ENCODE measurements around the gene CNKSR3. TPM values are rescaled to one million over a fixed set of nuclear protein-coding genes. Genes with fewer than 3 reads are reported as not detected.
A peak's percentile ranks its signal among the peaks of the same experiment; 100 is the strongest.

Gene CNKSR3
- polyA plus RNA-seq, 1 donor from 2014 or later = not detected

- Mint-ChIP-seq H3K27me3 (no peaks in the 10 kb centered on the region), H3K9me3 (peaks cover 0 to 7% (median 0%) of the 10 kb centered on the region in 3 donors), H3K4me3 (no peak overlapping the region), H3K27ac (no peak overlapping the region), H3K4me1 (no peaks in the 10 kb centered on the region), H3K36me3 (no peaks in the 10 kb centered on the region)
Observed at GRCh38 chr6:154377726-154378125, 132.8 kb downstream of the CNKSR3 start.

GRCh38 chr6:154373971-154374370, 136.5 kb downstream of the CNKSR3 start:
- H3K36me3 Mint-ChIP-seq = no peaks in the 10 kb centered on the region
- peaks cover 0 to 5% (median 0%) of the 10 kb centered on the region in 3 donors for H3K9me3 Mint-ChIP-seq
- H3K4me3 Mint-ChIP-seq = no peak overlapping the region
- no peaks in the 10 kb centered on the region for H3K4me1 Mint-ChIP-seq
- H3K27ac Mint-ChIP-seq = no peak overlapping the region
- peaks cover 1% of the 10 kb centered on the region for H3K27me3 Mint-ChIP-seq

- no peaks in the 10 kb centered on the region for H3K4me1 Mint-ChIP-seq
- H3K27me3 Mint-ChIP-seq = peaks cover 1% of the 10 kb centered on the region
- H3K27ac Mint-ChIP-seq = no peak overlapping the region
Observed at GRCh38 chr6:154371281-154371680, 139.2 kb downstream of the CNKSR3 start.

GRCh38 chr6:154370545-154370944, 139.9 kb downstream of the CNKSR3 start:
- Mint-ChIP-seq H3K27ac (peak overlapping the region in 1 of 3 donors; percentile 39), H3K27me3 (peaks cover 1% of the 10 kb centered on the region), H3K4me3 (no peak overlapping the region)

More at GRCh38 chr6:154371281-154371680, 139.2 kb downstream of the CNKSR3 start:
- Mint-ChIP-seq H3K36me3 (no peaks in the 10 kb centered on the region), H3K9me3 (peaks cover 0 to 5% (median 0%) of the 10 kb centered on the region in 3 donors), H3K4me3 (no peak overlapping the region)

GRCh38 chr6:154367839-154368695, 142.4 kb downstream of the CNKSR3 start:
- peaks cover 1% of the 10 kb centered on the region for H3K36me3 Mint-ChIP-seq
- no peaks in the 10 kb centered on the region for H3K4me1 Mint-ChIP-seq

More at GRCh38 chr6:154370545-154370944, 139.9 kb downstream of the CNKSR3 start:
- no peaks in the 10 kb centered on the region for H3K4me1 Mint-ChIP-seq
- H3K36me3 Mint-ChIP-seq = peaks cover under 1% of the 10 kb centered on the region
- peaks cover 0 to 5% (median 0%) of the 10 kb centered on the region in 3 donors for H3K9me3 Mint-ChIP-seq

GRCh38 chr6:154367336-154367735, 143.1 kb downstream of the CNKSR3 start:
- Mint-ChIP-seq H3K4me3 (no peak overlapping the region), H3K27me3 (peaks cover 1% of the 10 kb centered on the region), H3K9me3 (no peaks in the 10 kb centered on the region), H3K36me3 (peaks cover 1% of the 10 kb centered on the region), H3K4me1 (no peaks in the 10 kb centered on the region), H3K27ac (no peak overlapping the region)

More at GRCh38 chr6:154367839-154368695, 142.4 kb downstream of the CNKSR3 start:
- no peak overlapping the region for H3K4me3 Mint-ChIP-seq
- no peaks in the 10 kb centered on the region for H3K9me3 Mint-ChIP-seq
- no peak overlapping the region for H3K27ac Mint-ChIP-seq
- peaks cover 1% of the 10 kb centered on the region for H3K27me3 Mint-ChIP-seq

GRCh38 chr6:154363821-154364220, 146.7 kb downstream of the CNKSR3 start:
- H3K4me1 Mint-ChIP-seq = peaks cover 2 to 11% (median 6%) of the 10 kb centered on the region in 3 donors
- no peak overlapping the region for H3K27ac Mint-ChIP-seq
- H3K4me3 Mint-ChIP-seq = no peak overlapping the region
- H3K27me3 Mint-ChIP-seq = peaks cover 3% of the 10 kb centered on the region
- no peaks in the 10 kb centered on the region for H3K9me3 Mint-ChIP-seq
- peaks cover 1% of the 10 kb centered on the region for H3K36me3 Mint-ChIP-seq

GRCh38 chr6:154361476-154361875, 149.0 kb downstream of the CNKSR3 start:
- Mint-ChIP-seq H3K4me3 (no peak overlapping the region), H3K27me3 (peaks cover 6% of the 10 kb centered on the region), H3K4me1 (peaks cover 2 to 17% (median 12%) of the 10 kb centered on the region in 3 donors), H3K27ac (no peak overlapping the region), H3K36me3 (peaks cover 1% of the 10 kb centered on the region), H3K9me3 (no peaks in the 10 kb centered on the region)

- Mint-ChIP-seq H3K4me3 (no peak overlapping the region), H3K27ac (no peak overlapping the region), H3K27me3 (peaks cover 10% of the 10 kb centered on the region), H3K9me3 (no peaks in the 10 kb centered on the region), H3K4me1 (peaks cover 2 to 23% (median 17%) of the 10 kb centered on the region in 3 donors), H3K36me3 (no peaks in the 10 kb centered on the region)
Observed at GRCh38 chr6:154360476-154360875, 150.0 kb downstream of the CNKSR3 start.

GRCh38 chr6:154359679-154360078, 150.8 kb downstream of the CNKSR3 start:
- Mint-ChIP-seq H3K27ac (no peak overlapping the region), H3K36me3 (no peaks in the 10 kb centered on the region), H3K4me1 (peaks cover 8 to 29% (median 21%) of the 10 kb centered on the region in 3 donors), H3K9me3 (no peaks in the 10 kb centered on the region), H3K4me3 (no peak overlapping the region), H3K27me3 (peaks cover 10% of the 10 kb centered on the region)

- Mint-ChIP-seq H3K27ac (peak overlapping the region in 1 of 3 donors; percentile 15), H3K4me1 (peaks cover 12 to 30% (median 22%) of the 10 kb centered on the region in 3 donors), H3K4me3 (peak overlapping the region in 3 of 4 donors; percentile 11 to 46 (median 41)), H3K36me3 (no peaks in the 10 kb centered on the region), H3K9me3 (no peaks in the 10 kb centered on the region), H3K27me3 (peaks cover 10% of the 10 kb centered on the region)
Observed at GRCh38 chr6:154359161-154359574, 151.3 kb downstream of the CNKSR3 start.

- H3K27me3 Mint-ChIP-seq = peaks cover 10% of the 10 kb centered on the region
- H3K36me3 Mint-ChIP-seq = no peaks in the 10 kb centered on the region
- no peak overlapping the region for H3K27ac Mint-ChIP-seq
- H3K4me3 Mint-ChIP-seq = peak overlapping the region in 1 of 4 donors; percentile 52
- peaks cover 14 to 31% (median 22%) of the 10 kb centered on the region in 3 donors for H3K4me1 Mint-ChIP-seq
- peaks cover 0 to 2% (median 0%) of the 10 kb centered on the region in 3 donors for H3K9me3 Mint-ChIP-seq
Observed at GRCh38 chr6:154358019-154358545, 152.4 kb downstream of the CNKSR3 start.

GRCh38 chr6:154356690-154357089, 153.8 kb downstream of the CNKSR3 start, which contains the start of gene IPCEF1:
Gene IPCEF1 (minus strand): TSS chr6:154356803. CDS start chr6:154265947, 90,856 bp downstream.
- Mint-ChIP-seq H3K36me3 (no peaks in the 10 kb centered on the region), H3K9me3 (peaks cover 0 to 2% (median 0%) of the 10 kb centered on the region in 3 donors), H3K27ac (peak within 1 kb of the TSS; percentile 59 to 87 (median 82)), H3K4me1 (peaks cover 21 to 35% (median 25%) of the 10 kb centered on the region in 3 donors), H3K4me3 (peak within 1 kb of the TSS; percentile 16 to 76 (median 40)), H3K27me3 (peaks cover 10% of the 10 kb centered on the region)

- H3K27ac Mint-ChIP-seq = peak overlapping the region in 2 of 3 donors; percentile 59 to 82
- peaks cover 10% of the 10 kb centered on the region for H3K27me3 Mint-ChIP-seq
- H3K4me1 Mint-ChIP-seq = peaks cover 21 to 35% (median 25%) of the 10 kb centered on the region in 3 donors
- peak overlapping the region in 3 of 4 donors; percentile 34 to 76 (median 45) for H3K4me3 Mint-ChIP-seq
- peaks cover 0 to 2% (median 0%) of the 10 kb centered on the region in 3 donors for H3K9me3 Mint-ChIP-seq
- H3K36me3 Mint-ChIP-seq = no peaks in the 10 kb centered on the region
Observed at GRCh38 chr6:154356113-154356512, 154.4 kb downstream of the CNKSR3 start.

- Mint-ChIP-seq H3K9me3 (peaks cover 0 to 2% (median 0%) of the 10 kb centered on the region in 3 donors), H3K4me3 (peak overlapping the region in 1 of 4 donors; percentile 65), H3K27ac (no peak overlapping the region), H3K27me3 (peaks cover 10% of the 10 kb centered on the region), H3K36me3 (no peaks in the 10 kb centered on the region), H3K4me1 (peaks cover 21 to 28% (median 23%) of the 10 kb centered on the region in 3 donors)
Observed at GRCh38 chr6:154354265-154354777, 156.2 kb downstream of the CNKSR3 start.

Data from IgD-negative memory B cell (primary cell).